HG03108 (cell line): ENCODE data around the gene PRLHR.
"Not testable (repeated sequence)": the region's sequence is repeated elsewhere in the genome, so short reads cannot be mapped to it uniquely, and the experiment has no call there.

Source experiments
- ATAC-seq: cut with Tn5 transposase; IDR thresholded peaks from one replicate; pipeline ENCODE4 v1.9.1; 2021; ENCODE audit warnings: moderate library complexity; ENCODE audit not compliant: unreplicated experiment

PRLHR gene

DNA sequence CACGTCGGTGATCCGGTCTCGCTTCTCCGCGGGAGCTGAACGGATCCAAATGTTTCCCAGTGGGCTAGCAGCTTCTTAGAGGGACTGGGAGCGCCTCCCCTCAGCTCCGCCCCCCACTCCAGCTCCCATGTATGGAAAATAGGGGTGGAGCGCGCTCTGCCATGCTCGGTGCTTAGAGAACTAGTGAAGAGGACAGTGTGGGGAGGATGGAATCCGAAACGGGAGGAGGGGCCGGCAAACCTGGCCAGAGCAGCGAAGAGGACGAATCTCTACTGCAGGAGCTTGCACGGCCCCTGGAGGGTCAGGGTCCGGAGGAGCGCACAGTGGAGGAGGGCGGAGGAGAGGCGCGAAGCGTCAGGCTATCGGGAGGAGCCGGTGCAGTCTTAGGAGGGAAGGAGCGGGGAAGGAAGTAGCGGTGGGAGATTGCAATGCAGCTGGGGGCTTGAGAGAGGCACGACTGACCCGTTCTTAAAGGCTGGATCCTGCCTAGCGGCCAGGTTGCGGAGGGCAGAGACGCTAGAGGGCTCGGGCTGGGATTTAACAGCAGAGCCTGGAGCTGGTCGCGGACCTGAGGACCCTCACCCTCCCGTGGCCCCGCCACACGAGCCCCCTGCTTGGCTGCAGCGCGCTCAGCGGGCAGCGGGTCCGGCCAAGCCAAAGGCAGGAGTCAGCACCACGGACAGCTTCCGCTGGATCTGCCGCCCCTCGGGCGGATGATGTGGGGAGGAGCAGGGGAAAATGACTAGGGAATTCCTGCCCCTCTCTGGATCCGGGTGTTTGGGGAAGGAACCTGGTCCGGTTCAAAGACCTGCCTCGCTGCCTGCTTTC, at the start of gene PRLHR:
TSS of gene PRLHR (minus strand) at position 51 of the 828 bp plus-strand sequence. CDS start 404 bp downstream, outside the sequence.
- no peak for ATAC-seq

DNA sequence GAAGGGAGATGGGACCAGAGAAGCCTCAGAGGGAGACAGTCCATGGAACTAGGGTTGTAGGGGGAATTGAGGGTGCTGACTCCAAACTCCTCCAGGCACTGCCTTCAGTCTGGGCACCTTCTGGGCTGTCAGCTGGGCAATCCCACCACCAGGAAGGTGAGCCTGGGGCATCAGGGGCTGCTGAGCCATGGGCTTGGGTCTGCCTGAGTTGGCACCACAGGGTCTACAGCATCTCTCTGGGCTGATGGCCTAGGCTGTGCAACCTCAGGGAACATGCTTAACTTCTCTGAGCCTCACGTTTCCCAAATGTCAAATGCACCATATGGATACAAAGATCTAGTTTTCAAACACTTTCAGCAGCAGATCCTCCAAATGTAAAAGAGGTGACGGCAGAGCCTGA, 46.8 kb upstream of the PRLHR start:
- no peak for ATAC-seq

- no peak for ATAC-seq
Measured at GRCh38 chr10:118638680-118639079, 43.2 kb upstream of the PRLHR start.

- ATAC-seq = no peak
Measured at GRCh38 chr10:118635674-118636402, 40.4 kb upstream of the PRLHR start.

DNA sequence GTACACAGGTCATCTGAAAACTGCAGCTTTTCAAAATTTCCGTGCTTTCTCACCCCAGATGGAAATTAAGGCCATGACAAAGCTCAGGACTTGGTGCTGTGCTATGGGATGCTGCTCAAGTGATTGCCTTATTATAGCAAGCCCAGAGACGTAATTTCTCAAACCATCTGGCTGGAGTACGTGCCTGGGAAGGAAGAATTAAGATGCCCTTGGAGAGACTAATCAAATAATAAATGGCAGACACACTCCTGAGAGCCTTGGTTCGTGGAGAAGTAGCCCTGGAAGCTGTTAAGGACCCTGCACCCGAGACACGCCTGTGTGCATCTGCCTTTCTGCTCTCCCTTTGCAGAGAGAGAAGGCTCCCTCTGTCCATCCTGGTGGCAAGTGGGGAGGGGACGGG, 38.3 kb upstream of the PRLHR start:
- ATAC-seq = no peak

GRCh38 chr10:118629211-118629610, 33.8 kb upstream of the PRLHR start:
- no peak for ATAC-seq

GRCh38 chr10:118628397-118628796, 32.9 kb upstream of the PRLHR start:
- no peak for ATAC-seq

DNA sequence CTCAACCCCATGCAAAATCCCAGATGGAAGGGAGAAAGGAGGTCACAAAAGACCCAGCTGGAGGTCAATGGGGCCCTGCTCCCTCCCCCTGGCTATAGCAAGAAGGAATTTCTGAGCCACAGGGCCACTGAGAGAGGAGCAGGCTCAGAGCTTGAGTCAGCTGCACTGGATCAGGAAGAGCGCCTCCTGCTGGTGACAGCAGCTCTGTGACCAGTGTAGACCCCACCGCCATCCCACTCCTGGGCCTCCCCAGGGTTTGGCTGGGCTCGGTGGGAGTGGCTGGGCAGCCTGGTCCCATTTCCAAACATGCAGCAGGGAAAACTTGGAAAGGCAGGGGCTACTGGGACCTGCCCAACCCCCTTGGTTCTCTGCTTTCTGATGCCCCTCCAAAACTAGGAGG, 31.5 kb upstream of the PRLHR start:
- ATAC-seq = no peak

GRCh38 chr10:118625504-118625903, 30.1 kb upstream of the PRLHR start:
- no peak for ATAC-seq

DNA sequence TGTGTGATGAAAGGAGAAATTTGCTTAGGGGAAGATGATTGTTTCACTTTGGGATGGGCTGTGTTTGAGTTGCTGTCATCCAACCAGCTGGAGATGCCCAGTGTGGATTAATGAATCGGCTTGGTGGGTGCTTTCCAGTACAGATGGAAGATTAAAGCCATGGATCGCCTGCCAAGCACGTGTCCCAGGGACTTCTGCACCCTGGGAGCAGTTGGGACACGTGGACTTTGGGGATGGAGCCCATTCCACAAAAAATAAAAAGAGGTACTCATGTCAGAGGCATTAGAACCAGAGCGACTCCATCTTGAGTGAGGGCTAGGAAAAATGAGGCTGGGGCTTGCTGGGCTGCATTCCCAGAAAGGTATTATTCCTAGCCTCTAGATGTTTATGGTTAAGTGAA, 29.3 kb upstream of the PRLHR start:
- no peak for ATAC-seq

- no peak for ATAC-seq
Measured at GRCh38 chr10:118621304-118621942, 26.0 kb upstream of the PRLHR start.

- not testable (repeated sequence) for ATAC-seq
Measured at GRCh38 chr10:118613863-118614262, 18.4 kb upstream of the PRLHR start.

- no peak for ATAC-seq
Measured at GRCh38 chr10:118610577-118610976, 15.1 kb upstream of the PRLHR start.

DNA sequence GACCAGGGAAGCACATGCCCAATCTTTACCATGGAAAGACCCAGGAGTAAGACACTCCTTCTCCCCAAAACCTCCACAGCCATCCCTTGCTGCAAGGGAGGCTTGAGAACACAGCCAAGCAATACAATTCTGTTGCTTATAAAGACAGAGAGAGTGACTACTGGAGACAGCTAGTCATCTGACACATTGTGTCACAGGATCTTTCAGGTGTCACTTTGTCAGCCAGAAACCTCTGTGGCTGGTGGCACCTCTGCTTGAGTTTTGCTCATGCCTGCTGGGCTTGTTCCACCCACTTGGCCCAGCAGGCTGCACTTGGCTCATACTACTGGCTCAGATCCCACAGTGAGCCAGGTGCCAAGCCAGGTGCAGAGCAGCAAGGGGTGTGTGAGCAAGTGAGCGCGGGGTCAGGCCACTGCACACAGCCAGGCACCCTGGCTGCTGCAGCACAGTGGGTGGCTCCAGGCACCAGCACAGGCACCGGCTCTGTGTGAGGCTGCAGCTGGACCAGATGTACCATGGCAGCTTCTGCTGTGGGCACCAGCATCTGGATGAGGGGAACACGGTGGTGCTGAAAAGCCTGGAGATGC, 12.4 kb upstream of the PRLHR start:
- no peak for ATAC-seq

DNA sequence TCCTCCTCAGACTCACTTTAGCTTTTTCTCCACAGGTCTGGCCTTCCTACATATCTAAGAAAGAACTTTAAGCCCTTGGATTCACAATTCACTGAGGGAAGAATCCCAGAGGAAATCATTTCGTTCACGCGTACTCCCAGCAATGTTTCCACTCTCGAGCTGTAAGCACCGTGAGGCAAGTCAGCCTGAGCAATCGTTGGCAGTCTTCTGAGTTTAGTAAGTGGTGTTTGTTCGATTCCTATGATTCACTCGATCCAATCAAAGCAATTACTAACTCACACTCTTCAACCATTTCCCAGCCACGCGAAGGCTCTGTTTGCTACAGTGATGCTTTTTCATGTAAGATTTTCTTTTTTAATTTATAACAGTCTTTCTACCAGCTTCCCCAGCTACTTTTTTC, 10.2 kb upstream of the PRLHR start:
- no peak for ATAC-seq

DNA sequence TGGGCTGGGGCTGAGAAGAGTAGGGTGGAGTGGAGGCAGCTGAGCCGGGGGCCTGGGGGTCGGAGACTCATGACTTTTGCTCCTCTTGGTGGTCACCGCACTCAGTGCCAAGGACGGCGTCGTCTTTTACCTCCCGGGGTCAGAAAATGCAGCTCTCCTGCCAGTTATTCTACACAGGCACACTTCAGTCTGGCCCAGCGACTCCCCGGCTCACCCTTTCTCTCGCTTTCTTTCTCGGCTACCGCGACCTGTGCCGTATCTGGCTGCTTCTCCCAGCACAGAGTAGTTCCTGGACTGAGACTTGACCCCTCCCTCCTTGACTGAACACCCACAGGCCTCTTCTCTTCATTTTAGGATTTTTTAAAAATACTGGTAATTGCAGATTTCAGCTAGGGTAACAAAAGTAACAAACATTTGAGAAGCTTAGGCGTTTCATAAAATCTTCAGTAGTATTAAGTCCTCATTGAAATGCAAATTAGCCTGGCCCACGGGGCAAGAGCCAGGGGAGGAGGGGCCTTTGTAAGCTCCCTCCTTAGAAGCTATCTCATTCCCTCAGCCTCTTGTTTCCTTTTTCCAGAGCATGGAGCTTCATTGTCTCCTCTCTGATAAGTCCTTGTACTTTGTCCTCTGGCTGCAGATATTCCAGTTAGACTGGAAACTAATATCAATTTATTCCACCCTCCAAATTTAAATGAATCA, 1.1 kb upstream of the PRLHR start:
- no peak for ATAC-seq

DNA sequence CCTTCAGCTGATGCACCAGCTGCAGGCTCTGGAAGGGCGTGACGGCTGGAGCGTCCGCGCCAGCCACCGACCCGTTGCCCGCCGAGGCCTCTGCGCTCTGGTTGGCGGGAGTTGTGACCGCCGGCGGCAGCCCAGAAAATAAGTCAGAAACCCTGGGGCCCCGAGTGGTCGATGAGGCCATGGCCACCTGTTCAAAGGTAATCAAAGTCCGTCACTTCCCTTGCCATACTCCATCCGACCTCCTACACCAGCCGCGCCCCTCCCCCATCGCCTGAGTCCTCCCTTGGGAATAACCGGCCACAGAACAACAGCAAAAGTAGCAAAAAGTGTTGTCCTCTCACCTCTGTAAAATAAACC, 406 bp downstream of the PRLHR start:
- ATAC-seq = no peak

GRCh38 chr10:118594392-118595063, 920 bp downstream of the PRLHR start:
- ATAC-seq = no peak

DNA sequence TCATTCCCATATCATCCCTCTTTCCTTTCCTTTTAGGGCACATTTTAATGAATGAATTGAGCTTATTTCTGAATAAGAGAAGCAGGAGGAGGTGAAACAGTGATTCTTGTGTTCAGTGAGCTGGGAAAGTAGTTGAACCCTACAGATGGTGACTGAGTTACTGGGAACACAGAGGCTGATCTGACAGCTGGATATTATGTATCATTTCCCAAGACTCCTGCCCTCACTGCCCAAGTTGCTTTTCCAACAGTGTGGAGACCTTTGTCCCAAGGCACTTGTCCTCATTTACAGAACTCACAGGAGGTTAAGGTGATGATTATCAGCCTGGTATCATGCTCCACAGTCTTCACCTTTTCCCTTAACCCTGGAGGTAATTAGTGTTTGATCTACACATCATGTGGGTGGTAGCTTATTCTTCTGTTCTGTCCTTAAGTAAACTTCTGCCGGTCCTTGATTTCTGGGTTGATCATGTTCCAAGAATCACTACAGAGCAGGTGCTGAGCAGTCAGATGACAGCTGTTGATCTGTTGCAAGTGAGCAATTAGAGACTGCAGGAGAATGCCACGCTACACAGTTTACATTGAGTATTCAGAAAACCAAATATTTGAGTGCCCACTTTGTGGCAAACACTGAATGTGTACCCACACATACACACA, 2.6 kb downstream of the PRLHR start:
- ATAC-seq = no peak

GRCh38 chr10:118590334-118590733, 5.1 kb downstream of the PRLHR start:
- no peak for ATAC-seq
